HEK293 (cell line): Measurements from ENCODE around the gene DISP3.

ENCODE experiments used
- EGR2 ChIP-seq: fragments of 450-650 bp; formaldehyde crosslinking; IDR thresholded peaks from 2 replicates; pipeline ENCODE4 v1.5.1; 2016; ENCODE audit warnings: low read depth, missing biosample characterization, missing genetic modification characterization
- HOXA7 ChIP-seq: sonication (generic); formaldehyde crosslinking; IDR thresholded peaks from 2 replicates; pipeline ENCODE4 v1.8.1; 2022; ENCODE audit warnings: missing genetic modification reagents, borderline replicate concordance
- ZNF19 ChIP-seq: fragments of 450-650 bp; formaldehyde crosslinking; IDR thresholded peaks from 2 replicates; pipeline ENCODE4; 2016; ENCODE audit warnings: missing biosample characterization, missing genetic modification characterization, low read depth
- ZNF423 ChIP-seq: fragments of 450-650 bp; formaldehyde crosslinking; IDR thresholded peaks from 2 replicates; pipeline ENCODE4 v1.5.1; 2016; ENCODE audit warnings: missing biosample characterization, missing genetic modification characterization
- ZNF548 ChIP-seq: fragments of 450-650 bp; formaldehyde crosslinking; IDR thresholded peaks from 2 replicates; pipeline ENCODE4 v1.5.1; 2016; ENCODE audit warnings: missing biosample characterization, missing genetic modification characterization
- ZNF621 ChIP-seq: fragments of 450-650 bp; formaldehyde crosslinking; IDR thresholded peaks from 2 replicates; pipeline ENCODE4 v1.5.1; 2017; ENCODE audit warnings: missing biosample characterization, missing genetic modification characterization
- ZNF768 ChIP-seq: fragments of 450-650 bp; formaldehyde crosslinking; IDR thresholded peaks from 2 replicates; pipeline ENCODE4 v1.5.1; 2018; ENCODE audit warnings: missing biosample characterization, mild to moderate bottlenecking, missing genetic modification characterization
- ZNF776 ChIP-seq: fragments of 450-650 bp; formaldehyde crosslinking; IDR thresholded peaks from 2 replicates; pipeline ENCODE4 v1.5.0; 2017; ENCODE audit warnings: missing biosample characterization, missing genetic modification characterization, borderline replicate concordance
- TF ChIP-seq, protein P1 (sequence below): fragments of 450-650 bp; formaldehyde crosslinking; optimal IDR thresholded peaks from 2 replicates; pipeline ENCODE3; 2016; ENCODE audit warnings: missing biosample characterization, mild to moderate bottlenecking, missing genetic modification characterization
- TF ChIP-seq, protein P2 (sequence below): fragments of 450-650 bp; formaldehyde crosslinking; IDR thresholded peaks from 2 replicates; pipeline ENCODE4 v1.5.1; 2016; ENCODE audit warnings: missing biosample characterization, missing genetic modification characterization
- TF ChIP-seq, protein P3 (sequence below): fragments of 450-650 bp; formaldehyde crosslinking; IDR thresholded peaks from 2 replicates; pipeline ENCODE4 v1.5.1; 2016; ENCODE audit warnings: missing biosample characterization, missing genetic modification characterization
- TF ChIP-seq, protein P4 (sequence below): fragments of 450-650 bp; IDR thresholded peaks from 2 replicates; pipeline ENCODE4 v1.5.1; 2018; ENCODE audit warnings: missing biosample characterization, missing genetic modification characterization

DNA sequence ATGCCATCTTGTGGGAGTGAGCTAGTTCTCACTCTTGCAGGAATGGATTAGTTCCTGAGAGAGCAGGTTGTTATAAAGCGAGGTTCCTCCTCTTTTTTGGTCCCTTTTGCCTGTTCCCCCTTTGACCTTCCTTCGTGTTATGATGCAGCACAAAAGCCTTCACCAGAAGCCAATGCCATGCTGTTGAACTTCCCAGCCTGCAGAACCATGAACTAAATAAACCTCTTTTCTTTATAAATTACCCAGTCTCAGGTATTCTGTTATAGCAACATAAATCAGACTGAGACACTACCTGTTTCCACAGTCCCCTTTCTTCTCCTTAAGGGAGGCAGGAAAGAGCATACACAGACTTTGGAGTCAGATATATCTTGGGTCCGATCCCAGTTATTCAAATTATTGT lies 25.6 kb downstream of the DISP3 start:
- TF ChIP-seq, protein P1, sequence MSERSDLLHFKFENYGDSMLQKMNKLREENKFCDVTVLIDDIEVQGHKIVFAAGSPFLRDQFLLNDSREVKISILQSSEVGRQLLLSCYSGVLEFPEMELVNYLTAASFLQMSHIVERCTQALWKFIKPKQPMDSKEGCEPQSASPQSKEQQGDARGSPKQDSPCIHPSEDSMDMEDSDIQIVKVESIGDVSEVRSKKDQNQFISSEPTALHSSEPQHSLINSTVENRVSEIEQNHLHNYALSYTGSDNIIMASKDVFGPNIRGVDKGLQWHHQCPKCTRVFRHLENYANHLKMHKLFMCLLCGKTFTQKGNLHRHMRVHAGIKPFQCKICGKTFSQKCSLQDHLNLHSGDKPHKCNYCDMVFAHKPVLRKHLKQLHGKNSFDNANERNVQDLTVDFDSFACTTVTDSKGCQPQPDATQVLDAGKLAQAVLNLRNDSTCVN (tag by site-specific recombination): no peak
- TF ChIP-seq, protein P2, sequence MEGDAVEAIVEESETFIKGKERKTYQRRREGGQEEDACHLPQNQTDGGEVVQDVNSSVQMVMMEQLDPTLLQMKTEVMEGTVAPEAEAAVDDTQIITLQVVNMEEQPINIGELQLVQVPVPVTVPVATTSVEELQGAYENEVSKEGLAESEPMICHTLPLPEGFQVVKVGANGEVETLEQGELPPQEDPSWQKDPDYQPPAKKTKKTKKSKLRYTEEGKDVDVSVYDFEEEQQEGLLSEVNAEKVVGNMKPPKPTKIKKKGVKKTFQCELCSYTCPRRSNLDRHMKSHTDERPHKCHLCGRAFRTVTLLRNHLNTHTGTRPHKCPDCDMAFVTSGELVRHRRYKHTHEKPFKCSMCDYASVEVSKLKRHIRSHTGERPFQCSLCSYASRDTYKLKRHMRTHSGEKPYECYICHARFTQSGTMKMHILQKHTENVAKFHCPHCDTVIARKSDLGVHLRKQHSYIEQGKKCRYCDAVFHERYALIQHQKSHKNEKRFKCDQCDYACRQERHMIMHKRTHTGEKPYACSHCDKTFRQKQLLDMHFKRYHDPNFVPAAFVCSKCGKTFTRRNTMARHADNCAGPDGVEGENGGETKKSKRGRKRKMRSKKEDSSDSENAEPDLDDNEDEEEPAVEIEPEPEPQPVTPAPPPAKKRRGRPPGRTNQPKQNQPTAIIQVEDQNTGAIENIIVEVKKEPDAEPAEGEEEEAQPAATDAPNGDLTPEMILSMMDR (tag by site-specific recombination): no peak
- no peak for TF ChIP-seq EGR2 (tag by site-specific recombination)
- TF ChIP-seq ZNF423 (tag by site-specific recombination): no peak
- TF ChIP-seq ZNF19 (tag by site-specific recombination): no peak
- TF ChIP-seq, protein P3, sequence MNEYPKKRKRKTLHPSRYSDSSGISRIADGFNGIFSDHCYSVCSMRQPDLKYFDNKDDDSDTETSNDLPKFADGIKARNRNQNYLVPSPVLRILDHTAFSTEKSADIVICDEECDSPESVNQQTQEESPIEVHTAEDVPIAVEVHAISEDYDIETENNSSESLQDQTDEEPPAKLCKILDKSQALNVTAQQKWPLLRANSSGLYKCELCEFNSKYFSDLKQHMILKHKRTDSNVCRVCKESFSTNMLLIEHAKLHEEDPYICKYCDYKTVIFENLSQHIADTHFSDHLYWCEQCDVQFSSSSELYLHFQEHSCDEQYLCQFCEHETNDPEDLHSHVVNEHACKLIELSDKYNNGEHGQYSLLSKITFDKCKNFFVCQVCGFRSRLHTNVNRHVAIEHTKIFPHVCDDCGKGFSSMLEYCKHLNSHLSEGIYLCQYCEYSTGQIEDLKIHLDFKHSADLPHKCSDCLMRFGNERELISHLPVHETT (tag by site-specific recombination): no peak
- TF ChIP-seq, protein P4, sequence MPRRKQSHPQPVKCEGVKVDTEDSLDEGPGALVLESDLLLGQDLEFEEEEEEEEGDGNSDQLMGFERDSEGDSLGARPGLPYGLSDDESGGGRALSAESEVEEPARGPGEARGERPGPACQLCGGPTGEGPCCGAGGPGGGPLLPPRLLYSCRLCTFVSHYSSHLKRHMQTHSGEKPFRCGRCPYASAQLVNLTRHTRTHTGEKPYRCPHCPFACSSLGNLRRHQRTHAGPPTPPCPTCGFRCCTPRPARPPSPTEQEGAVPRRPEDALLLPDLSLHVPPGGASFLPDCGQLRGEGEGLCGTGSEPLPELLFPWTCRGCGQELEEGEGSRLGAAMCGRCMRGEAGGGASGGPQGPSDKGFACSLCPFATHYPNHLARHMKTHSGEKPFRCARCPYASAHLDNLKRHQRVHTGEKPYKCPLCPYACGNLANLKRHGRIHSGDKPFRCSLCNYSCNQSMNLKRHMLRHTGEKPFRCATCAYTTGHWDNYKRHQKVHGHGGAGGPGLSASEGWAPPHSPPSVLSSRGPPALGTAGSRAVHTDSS (tag by site-specific recombination): no peak
- TF ChIP-seq ZNF776 (tag by site-specific recombination): no peak
- TF ChIP-seq ZNF621 (tag by site-specific recombination): no peak
- no peak for TF ChIP-seq HOXA7 (CRISPR knock-in tag)
- TF ChIP-seq ZNF548 (tag by site-specific recombination): no peak
- no peak for TF ChIP-seq ZNF768
